HFF-Myc (cell line): ENCODE measurements around the gene LETMD1.

Source experiments
- DNase-seq: peaks from one replicate; pipeline ENCODE4 v3.0.0-alpha.2; 2011; ENCODE audit warnings: low read depth; ENCODE audit errors: extremely low read depth
- H3K4me3 ChIP-seq: replicated peaks from 2 replicates; pipeline ENCODE4 v1.5.1; 2011; ENCODE audit warnings: low read depth, mild to moderate bottlenecking, control low read depth, low read length
- CTCF ChIP-seq: IDR thresholded peaks from 2 replicates; pipeline ENCODE4 v1.5.1; 2012; ENCODE audit warnings: mild to moderate bottlenecking, low read depth, low read length, control low read depth; ENCODE audit errors: missing control alignments

LETMD1 gene

GRCh38 chr12:51017452-51017851 is 30.7 kb upstream of the LETMD1 start:
- H3K4me3 ChIP-seq: no peak overlapping the region
- DNase-seq: no peak
- no peak for TF ChIP-seq CTCF

- no peak for TF ChIP-seq CTCF
Measured at GRCh38 chr12:51018956-51019355, 29.2 kb upstream of the LETMD1 start.

GRCh38 chr12:51019927-51020326 is 28.2 kb upstream of the LETMD1 start:
- no peak overlapping the region for H3K4me3 ChIP-seq
- TF ChIP-seq CTCF: no peak
- no peak for DNase-seq

More at GRCh38 chr12:51018956-51019355, 29.2 kb upstream of the LETMD1 start:
- DNase-seq: no peak
- no peak overlapping the region for H3K4me3 ChIP-seq

- no peak for TF ChIP-seq CTCF
- H3K4me3 ChIP-seq: no peak overlapping the region
- DNase-seq: no peak
Measured at GRCh38 chr12:51020448-51021182, 27.5 kb upstream of the LETMD1 start.

GRCh38 chr12:51021694-51022093 is 26.4 kb upstream of the LETMD1 start:
- H3K4me3 ChIP-seq: no peak overlapping the region
- TF ChIP-seq CTCF: no peak
- DNase-seq: no peak

- peak overlapping the region; percentile 76 for H3K4me3 ChIP-seq
- TF ChIP-seq CTCF: no peak
- DNase-seq: no peak
Measured at GRCh38 chr12:51023625-51024382, 24.3 kb upstream of the LETMD1 start.
